GM18517 (cell line): ENCODE data around the gene DNAJC17.
A peak's percentile ranks its signal among the peaks of the same experiment; 100 is the strongest.

Experiments used
- ATAC-seq: cut with Tn5 transposase; IDR thresholded peaks from one replicate; pipeline ENCODE4 v1.9.1; 2021; ENCODE audit warnings: mild to moderate bottlenecking, moderate library complexity; ENCODE audit not compliant: unreplicated experiment

Gene DNAJC17

DNA sequence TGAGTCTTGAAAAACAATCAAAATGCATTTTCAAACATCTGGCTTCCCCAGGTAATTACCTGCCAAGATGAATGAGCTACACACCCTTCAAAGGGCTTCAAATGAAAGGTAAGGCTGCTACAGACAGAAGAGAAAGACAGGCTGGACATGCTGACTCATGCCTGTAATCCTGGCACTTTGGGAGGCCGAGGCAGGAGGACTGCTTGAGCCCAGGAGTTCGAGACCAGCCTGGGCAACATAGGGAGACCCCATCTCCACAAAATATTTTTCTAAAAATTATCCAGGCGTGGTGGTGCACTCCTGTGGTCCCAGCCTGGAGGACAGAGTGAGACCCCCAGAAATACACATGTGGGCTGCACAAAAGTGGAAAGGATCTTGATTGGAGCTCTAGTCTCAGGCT, 14.9 kb downstream of the DNAJC17 start:
- no peak for ATAC-seq

DNA sequence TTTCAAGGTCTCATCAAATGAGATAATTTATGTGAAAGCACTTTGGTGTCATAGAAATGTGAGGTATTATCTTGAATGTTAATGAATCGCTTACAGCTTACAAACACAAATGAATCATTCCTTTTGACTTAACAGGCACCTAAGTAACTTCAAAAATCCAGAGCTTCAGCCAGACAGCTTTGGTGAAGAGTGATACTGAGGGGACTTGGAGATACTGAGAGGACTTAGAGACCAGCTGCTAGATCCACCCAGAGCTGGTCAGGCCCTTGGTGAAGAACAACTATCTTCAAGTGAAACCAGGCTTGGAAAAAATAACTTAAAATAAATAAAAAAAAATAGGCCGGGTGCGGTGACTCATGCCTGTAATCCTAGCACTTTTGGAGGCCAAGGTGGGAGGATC, 16.6 kb downstream of the DNAJC17 start:
- ATAC-seq = no peak

DNA sequence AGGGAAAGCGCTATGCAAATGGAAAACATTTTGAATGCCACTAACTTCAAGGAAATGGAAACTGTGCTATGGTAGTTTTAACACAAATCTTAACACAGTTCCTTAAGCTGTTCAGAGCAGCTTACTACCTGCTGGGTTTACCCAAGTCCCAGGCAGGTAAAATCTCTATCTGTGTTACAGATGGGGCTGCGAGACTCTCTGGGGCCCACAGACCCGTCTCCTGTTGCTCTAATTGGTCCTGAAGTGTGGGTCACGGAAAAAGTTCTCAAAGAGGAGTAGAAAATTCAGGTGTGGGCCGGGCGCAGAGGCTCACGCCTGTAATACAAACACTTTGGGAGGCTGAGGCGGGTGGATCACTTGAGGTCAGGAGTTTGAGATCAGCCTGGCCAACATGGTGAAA, 17.3 kb downstream of the DNAJC17 start:
- no peak for ATAC-seq

DNA sequence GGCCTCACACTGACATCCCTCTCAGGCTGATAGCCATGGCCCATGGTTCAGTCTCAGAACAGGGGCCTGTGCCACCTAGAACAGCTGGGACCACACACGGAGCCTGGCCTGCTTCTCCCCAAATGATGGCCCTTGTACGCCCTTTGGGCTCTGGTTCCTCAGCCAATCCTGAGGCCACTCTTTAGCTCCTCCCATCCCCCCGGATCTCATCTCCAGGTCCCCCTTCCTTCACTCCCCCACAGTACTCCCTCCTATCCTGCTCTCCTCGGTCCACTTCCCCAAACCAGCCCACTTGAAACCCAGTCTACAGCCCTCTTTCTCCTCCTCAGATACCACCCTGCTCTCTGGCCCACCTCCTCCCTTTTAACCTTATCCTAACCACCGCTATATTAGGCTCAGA, 18.2 kb downstream of the DNAJC17 start:
- ATAC-seq = no peak

DNA sequence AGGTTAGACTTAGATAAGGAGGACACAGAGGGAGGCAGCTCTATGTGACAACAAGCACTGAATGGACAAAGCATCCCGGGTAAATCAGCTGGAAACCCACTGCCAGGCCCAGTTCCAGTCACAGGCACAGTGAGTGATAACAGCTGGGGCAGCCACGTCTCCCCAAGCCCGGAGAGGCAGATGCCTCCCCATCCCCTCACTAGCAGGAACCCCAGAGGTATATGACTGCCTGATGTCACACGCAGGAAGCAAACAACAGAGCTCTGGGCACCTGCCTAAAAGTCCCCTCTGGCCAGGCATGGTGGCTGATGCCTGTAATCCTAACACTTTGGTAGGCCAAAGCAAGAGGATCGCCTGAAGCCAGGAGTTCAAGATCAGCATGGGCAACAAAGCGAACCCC, 19.3 kb downstream of the DNAJC17 start:
- no peak for ATAC-seq

DNA sequence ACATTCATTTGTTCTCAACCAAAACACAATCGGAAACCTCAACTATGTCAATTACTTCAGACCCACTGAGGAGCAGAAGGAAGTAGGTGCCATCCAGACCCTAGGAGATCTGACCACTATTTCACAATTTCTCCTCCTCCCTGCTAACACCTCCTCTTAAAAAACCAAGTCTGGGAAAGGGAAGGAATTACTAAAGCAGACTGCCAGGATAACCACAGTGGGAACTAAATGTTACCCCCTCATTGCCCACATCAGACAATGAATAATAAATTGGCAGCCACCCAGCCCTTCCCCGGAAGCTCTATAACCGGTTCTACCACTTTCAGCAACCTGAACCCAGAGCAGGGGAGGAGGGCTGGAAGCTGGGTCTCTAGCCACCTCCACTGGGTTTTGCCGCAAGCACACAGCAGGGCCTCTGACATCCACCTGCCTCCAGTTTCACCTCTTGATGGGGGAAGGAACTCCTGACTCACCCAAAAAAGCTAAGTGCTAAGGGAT, 19.9 kb downstream of the DNAJC17 start:
- no peak for ATAC-seq

DNA sequence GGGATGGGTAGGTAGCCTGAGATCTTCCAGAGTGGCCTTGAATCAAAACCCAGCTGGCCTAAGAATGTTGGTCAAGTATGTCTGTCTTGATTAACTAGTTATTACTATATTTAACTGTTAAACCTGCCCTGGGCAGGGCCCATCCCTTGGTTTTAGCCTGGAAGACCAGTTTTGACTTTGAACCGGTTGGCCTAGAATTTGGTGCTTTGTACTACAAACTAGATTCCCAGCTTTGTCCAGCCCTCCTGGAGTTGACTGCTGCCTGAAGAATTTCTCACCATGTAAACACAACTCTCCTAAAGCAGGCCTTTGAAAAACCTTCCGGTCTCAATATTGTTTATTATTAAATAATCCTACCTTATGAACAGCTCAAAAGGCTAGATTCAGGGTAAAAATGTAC, 21.5 kb downstream of the DNAJC17 start:
- no peak for ATAC-seq

DNA sequence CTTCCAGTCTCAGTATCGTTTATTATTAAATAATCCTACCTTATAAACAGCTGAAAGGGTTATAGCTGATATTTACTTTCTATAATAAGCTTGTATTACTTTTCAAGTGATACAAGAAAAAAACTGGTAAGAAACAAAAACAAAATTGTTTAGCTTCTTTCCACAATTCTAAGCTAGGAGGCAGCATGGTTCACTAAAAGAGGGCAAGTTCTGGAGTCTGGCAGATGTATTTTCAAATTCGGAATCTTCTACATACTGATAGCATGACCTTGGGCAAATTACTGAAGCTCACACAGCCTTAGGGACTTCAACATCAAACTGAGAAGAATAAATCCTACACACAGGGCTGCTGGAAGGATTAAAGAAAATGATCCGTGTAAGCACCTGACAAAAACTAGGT, 22.1 kb downstream of the DNAJC17 start:
- no peak for ATAC-seq

DNA sequence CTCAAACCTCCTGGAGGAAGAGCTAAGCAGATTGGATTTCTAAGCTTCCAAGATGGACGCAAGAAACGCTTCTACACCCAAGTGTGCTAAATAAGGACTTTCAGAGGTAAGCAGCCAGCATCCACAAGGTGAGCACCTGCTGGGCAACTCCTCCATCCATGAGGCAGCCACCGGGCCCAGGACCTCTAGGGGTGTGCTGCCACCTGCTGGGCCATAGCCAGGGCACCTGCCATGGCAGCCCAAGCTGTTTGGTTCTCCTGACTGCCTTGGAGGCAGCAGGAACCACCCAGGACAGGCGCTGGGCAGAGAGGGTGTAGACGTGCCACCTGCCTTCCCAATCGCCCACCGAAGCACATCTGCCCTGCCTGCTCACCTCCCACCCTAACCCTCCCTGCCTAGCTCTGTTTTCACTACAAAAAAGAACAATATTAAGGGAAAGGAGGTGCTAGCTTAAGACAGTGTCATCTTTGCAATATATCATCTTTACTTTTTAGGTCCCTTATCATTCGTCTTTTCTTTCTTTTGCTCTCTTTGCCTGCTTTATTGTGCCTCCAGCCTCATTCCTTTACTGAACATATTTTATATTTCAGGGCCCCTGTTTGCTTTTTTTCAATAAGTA, 24.6 kb downstream of the DNAJC17 start:
- no peak for ATAC-seq

DNA sequence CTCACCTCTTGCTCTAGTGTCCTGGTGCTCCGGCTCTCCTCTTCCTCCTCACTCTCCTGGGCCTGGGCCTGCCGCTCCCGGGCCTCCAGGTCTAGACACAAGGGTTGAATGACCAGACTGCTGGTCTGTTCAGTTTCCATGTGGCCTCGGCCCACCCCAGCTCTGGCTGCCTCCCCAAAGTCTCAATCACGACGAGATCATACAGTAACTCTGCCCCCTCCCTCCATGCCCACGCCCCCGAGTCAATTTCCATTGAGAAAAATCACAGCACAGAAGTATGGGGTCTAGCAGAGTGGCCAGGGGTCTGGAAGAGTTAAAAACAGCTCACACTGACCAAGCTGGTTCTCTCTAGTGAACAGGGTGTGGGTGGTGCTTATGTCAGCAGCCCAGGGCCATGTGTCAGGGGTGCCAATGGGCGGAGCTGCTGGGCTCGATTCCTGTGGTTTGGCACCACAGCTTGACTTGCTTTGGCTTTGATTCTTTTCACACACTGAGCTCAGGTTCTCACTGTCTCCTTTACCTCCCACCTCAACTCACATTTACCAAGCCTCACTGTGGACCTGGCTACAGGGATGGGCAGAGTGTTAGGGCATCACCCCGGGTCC, 30.6 kb downstream of the DNAJC17 start:
- no peak for ATAC-seq

DNA sequence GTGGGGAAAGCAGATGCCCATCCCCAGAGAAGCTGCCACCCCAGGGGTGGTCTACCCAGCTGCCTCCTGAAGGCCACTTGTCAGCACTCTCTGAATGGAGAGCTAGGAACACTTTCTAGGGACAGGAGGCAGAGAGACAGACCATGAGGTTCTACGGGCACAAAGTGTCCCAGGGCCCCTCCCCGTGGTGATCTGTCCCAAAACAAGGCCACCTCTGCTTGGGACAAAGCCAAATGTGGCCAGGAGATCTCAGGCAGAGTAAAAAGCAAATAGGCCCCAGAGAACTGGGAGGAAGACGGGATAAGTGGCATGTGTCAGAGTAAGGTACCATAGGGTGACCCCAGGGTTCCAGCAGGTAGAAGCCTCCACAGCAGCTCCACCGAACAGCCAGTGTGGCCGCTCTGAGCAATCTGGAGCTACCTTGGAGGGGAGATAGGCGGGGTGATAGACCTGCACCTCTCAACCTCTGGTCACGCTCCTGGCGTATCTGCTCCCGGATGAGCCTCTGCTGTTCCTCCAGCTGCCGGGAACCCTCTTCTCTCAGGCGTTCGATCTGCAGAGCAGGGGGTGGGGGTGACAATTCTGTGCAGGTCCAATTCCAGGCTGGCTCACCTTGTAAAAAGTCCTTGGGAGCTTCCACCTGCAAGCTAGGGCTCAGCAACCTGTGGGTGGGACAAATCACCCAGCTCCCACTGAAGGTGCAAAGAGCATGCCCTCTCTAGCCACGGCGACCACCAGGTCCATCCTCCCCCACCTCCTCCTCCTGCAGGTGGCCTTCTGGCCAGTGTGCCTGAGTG, 31.3 kb downstream of the DNAJC17 start:
- no peak for ATAC-seq

DNA sequence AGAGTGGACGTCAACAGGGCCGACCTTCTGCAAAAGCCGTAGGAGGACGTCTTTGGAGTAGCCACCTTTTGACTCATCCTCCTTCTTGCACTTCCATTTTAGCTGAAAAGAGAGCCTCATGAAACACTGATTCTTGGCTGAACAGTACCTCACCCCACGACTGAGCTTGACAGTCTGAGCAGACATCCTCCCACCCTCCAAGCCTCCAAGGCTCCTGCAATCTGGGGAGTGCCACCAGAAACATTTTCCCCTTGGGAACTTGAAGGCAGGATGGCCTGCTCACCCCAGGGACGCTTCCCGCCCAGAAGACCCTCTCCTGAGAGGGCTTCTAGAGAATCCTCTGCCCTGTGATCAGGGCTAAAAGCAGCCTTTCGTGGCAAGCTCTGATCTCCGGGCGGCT, 32.3 kb downstream of the DNAJC17 start:
- no peak for ATAC-seq

DNA sequence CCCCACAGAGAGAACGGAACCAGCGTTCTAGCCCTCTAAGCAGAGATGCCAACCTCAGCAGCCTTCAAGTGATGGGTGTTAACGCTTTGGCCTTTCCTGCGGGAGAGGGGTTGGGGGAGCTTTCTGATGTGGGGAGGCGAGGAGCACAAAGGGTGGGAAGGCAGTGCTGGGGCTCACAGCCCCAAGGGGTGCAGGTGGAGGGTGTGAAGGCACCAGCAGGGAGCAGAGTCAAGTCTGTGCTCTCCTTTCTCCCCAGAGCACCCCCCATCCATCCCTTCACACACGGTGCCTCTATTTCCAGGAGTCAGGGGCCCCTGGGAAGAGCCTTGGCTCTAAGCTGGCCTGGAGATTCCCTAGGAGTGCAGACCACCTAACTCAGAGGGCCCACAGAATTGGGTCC, 33.4 kb downstream of the DNAJC17 start:
- ATAC-seq = no peak

DNA sequence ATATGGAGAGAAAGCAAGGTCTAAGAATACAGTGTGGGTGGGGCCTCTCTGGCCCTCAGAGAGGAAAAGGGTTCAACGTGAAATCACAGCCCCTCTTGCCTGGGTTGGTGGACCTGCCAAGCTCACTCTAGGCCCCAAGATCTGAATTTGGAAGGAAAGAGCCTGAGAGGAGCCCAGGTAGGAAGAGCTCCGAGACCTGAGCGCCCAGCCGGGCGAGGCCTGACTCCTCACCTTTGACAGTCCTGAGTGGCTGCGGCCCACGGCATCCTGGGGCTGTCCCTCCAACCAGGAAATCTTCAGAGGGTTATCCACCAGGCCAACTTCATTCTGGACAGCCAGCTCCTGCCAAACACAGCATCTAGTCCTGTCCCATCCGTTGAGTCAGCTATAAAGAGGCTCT, 33.8 kb downstream of the DNAJC17 start:
- no peak for ATAC-seq

DNA sequence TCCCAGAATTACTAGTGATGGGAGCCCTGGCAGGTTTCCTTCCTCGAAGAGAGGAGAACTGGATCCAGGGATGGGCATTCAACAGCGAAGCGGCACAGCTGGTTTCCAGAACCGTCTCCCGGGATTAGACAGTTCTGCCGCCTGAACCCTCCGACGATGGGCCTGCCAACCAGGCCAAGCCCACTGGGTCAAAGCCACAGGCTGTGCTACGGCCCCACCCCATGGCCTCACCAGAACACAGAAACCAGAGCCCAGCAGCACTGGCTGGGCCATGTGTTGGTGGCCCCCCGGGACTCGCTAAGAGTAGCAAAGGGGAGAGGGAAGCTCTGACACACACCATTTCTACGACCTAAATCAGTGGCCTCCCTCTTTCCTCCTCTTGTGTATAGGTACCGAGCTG, 35.3 kb downstream of the DNAJC17 start:
- no peak for ATAC-seq

DNA sequence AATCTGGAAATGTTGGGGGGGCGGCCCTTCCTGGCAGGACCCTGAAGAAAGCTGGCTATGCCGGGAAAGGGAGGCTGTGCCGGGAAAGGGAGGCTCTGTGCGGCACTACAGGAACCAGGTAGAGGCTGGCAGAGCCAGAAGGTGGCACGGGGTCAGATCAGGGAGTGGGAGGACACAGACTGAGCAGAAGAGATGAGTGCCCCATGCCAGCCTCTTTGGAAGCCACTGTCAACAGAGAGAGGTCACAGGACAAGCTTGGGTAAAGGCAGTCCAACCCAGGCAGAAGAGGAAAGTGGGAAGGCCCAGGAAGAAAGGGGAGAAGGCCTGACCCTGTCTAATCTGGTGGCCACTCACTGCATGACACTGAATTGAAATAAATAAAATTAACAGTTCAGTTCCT, 36.0 kb downstream of the DNAJC17 start:
- ATAC-seq = no peak

DNA sequence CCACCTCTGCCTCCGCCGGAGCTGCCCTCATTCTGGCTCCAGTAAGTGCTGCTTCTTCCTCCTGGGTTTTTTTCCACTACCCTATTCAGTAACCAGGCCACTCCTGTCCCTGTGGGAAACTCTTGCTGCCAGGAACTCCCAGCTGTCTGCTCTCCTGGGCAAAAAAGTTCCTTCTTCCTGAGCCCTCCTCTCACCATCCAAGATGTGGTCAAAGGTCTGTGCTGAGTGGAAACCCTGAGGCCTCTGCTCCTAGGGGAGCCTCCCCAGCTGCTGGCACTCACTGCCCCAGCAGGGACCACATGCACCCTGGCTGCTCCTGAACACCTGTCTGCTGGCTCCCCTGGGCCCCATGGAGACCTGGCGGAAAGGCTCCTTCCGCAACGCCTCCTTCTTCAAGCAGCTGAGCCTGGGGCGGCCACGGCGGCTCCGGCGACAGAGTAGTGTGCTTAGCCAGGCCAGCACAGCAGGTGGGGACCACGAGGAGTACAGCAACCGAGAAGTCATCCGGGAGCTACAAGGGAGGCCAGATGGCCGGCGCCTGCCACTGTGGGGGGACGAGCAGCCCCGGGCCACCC, 37.0 kb downstream of the DNAJC17 start:
- no peak for ATAC-seq

DNA sequence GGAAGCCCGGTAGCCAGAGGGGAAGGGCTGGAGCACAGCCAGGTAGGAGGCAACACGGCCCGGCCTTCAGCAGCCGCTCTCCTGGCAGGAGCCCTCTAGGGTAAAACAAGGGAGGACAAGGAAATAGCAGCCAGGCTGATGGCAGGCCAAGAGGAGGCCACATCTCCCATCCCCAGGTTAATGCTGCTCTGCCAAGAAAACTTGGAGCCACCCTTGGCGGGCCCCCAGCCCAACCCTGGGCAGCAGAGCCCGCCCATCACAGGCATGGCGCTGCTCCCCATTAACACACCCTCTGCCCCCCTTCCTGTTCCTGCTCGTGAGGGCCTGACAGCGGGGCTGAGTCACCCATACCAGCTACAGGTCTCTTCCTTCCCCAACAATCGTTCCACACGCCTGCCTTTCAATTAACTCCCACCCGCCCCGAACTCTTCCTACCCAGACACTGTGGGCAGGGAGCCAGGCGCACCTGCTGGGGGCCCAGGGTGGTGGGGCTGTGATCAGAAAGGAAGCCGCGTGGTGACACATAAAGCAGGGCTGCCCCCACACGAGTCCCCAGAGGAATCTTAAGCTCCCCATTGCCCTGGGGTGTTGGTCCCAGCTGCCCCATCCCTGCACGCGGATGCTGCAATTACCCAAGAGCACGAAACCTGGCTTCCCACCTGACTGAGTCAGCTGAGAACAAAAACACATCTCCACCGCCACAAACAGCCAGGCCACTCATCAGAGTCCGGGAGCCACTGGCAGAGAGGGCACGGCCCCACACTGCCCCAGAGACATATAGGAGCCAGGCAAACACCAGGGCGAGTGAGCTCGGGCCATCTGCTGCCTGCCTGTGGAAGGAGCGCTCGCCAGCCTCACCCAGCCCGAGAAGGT, 37.8 kb downstream of the DNAJC17 start, which contains the start of gene C15orf62:
C15orf62 (plus strand) TSS at position 707 of the 873 bp plus-strand sequence. CDS start 516 bp downstream, outside the sequence.
- peak; percentile 39 for ATAC-seq

DNA sequence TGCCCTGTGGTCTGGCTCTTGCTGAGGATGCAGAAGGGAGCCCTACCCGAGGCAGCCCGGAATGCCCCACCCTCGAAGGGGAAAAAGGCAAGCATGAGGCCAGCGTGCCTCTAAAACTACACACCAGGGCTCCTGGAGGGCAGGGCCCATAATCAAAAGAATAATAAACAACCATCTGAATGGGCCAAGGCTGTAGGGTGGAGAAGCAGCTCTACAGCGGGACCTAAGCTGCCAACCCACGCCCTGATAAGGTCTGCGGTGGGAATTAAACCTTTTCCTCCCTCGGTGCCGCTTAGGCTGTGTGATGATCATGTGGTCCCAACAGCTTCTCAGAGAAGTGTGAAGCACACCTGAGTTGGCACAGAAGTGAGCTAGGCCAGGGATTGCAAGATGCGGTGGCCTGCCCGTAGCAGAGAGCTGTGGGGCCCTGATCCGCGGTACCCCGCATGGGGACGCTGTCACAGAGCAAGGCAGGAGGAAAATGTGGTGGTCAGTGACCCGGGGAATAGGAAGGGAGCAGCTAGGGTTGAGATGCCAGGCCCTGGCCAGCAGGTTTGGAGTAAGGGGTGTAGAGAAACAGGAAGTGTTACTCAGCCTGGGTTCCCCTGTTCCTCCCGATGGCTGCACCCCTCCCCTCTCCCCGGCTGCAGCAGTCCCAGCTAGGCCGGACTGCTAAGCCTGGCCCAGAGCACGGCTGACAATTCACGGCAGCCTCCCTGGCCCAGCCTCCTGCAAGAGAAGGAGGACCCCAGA, 38.6 kb downstream of the DNAJC17 start:
- ATAC-seq = no peak
